ENCODE data around the gene CLDN15. TPM values are rescaled to one million over a fixed set of nuclear protein-coding genes. Genes with fewer than 3 reads are reported as not detected.

Gene CLDN15
- total and polyA plus RNA-seq, 2 donors (not counting 1 experiment from before 2014, with no cell fraction given) = 1.6 to 3.1 TPM

GRCh38 chr7:101216860-101217387, 20.7 kb downstream of the CLDN15 start:
- Histone ChIP-seq H3K4me1 (ENCODE audit: control insufficient read depth, extremely low read depth, insufficient read depth, low read length) (peaks cover 10% of the 10 kb centered on the region), H3K27me3 (ENCODE audit: control insufficient read depth, insufficient read depth, low read length) (no peaks in the 10 kb centered on the region), H4K20me1 (ENCODE audit: control insufficient read depth, extremely low read depth, insufficient read depth, low read length) (no peaks in the 10 kb centered on the region), H3K36me3 (ENCODE audit: control insufficient read depth, insufficient read depth, low read length) (peaks cover 16% of the 10 kb centered on the region), H3K27ac (ENCODE audit: insufficient read depth, low read length) (peak overlapping the region; percentile 98), H3K9ac (ENCODE audit: insufficient read depth, low read length) (peak overlapping the region; percentile 82), H3K4me3 (replicated peaks in 1 of 4; ENCODE audit: control extremely low read depth in 1 of 4, insufficient read depth in 1 of 4, low read depth in 3 of 4, low read length in 4 of 4) (peak overlapping the region; percentile 88 to 98 (median 94)), H2AFZ (ENCODE audit: low read length) (peak overlapping the region; percentile 61), H3K79me2 (ENCODE audit: control insufficient read depth, insufficient read depth, low read length) (peaks cover 33% of the 10 kb centered on the region), H3K9me3 (ENCODE audit: control insufficient read depth, insufficient read depth, low read depth, low read length) (no peaks in the 10 kb centered on the region), H3K4me2 (ENCODE audit: extremely low read depth, insufficient read depth, low read length) (peak overlapping the region; percentile 97)
- no peak for TF ChIP-seq EZH2 (IDR thresholded peaks at IDR 0.05; ENCODE audit: low read length, missing control alignments)
- TF ChIP-seq CTCF (conservative IDR thresholded peaks at IDR 0.05 in 1 of 2, IDR thresholded peaks at IDR 0.05 in 1 of 2; ENCODE audit: low read depth in 1 of 2, low read length in 2 of 2) = peak in 1 of 2 donors; percentile 7
- DNase-seq (ENCODE audit: low read depth in 2 of 2) = peak in 1 of 2 donors; percentile 34

GRCh38 chr7:101216001-101216859, 21.4 kb downstream of the CLDN15 start:
- no peak for TF ChIP-seq EZH2 (IDR thresholded peaks at IDR 0.05; ENCODE audit: low read length, missing control alignments)
- TF ChIP-seq CTCF (conservative IDR thresholded peaks at IDR 0.05 in 1 of 2, IDR thresholded peaks at IDR 0.05 in 1 of 2; ENCODE audit: low read depth in 1 of 2, low read length in 2 of 2) = no peak
- Histone ChIP-seq H2AFZ (ENCODE audit: low read length) (peak overlapping the region; percentile 61), H3K27me3 (ENCODE audit: control insufficient read depth, insufficient read depth, low read length) (no peaks in the 10 kb centered on the region), H3K9ac (ENCODE audit: insufficient read depth, low read length) (peak overlapping the region; percentile 82), H3K4me2 (ENCODE audit: extremely low read depth, insufficient read depth, low read length) (peak overlapping the region; percentile 97), H3K4me1 (ENCODE audit: control insufficient read depth, extremely low read depth, insufficient read depth, low read length) (peaks cover 10% of the 10 kb centered on the region), H3K9me3 (ENCODE audit: control insufficient read depth, insufficient read depth, low read depth, low read length) (no peaks in the 10 kb centered on the region), H4K20me1 (ENCODE audit: control insufficient read depth, extremely low read depth, insufficient read depth, low read length) (no peaks in the 10 kb centered on the region), H3K36me3 (ENCODE audit: control insufficient read depth, insufficient read depth, low read length) (peaks cover 18% of the 10 kb centered on the region), H3K27ac (ENCODE audit: insufficient read depth, low read length) (peak overlapping the region; percentile 98), H3K79me2 (ENCODE audit: control insufficient read depth, insufficient read depth, low read length) (peaks cover 29% of the 10 kb centered on the region), H3K4me3 (replicated peaks in 1 of 4; ENCODE audit: control extremely low read depth in 1 of 4, insufficient read depth in 1 of 4, low read depth in 3 of 4, low read length in 4 of 4) (peak overlapping the region; percentile 88 to 98 (median 94))
- no peak for DNase-seq (ENCODE audit: low read depth in 2 of 2)

- TF ChIP-seq EZH2 (IDR thresholded peaks at IDR 0.05; ENCODE audit: low read length, missing control alignments) (no peak), CTCF (conservative IDR thresholded peaks at IDR 0.05 in 1 of 2, IDR thresholded peaks at IDR 0.05 in 1 of 2; ENCODE audit: low read depth in 1 of 2, low read length in 2 of 2) (no peak)
- Histone ChIP-seq H3K27me3 (ENCODE audit: control insufficient read depth, insufficient read depth, low read length) (no peaks in the 10 kb centered on the region), H3K9me3 (ENCODE audit: control insufficient read depth, insufficient read depth, low read depth, low read length) (no peaks in the 10 kb centered on the region), H4K20me1 (ENCODE audit: control insufficient read depth, extremely low read depth, insufficient read depth, low read length) (no peaks in the 10 kb centered on the region), H2AFZ (ENCODE audit: low read length) (no peak overlapping the region), H3K4me2 (ENCODE audit: extremely low read depth, insufficient read depth, low read length) (no peak overlapping the region), H3K27ac (ENCODE audit: insufficient read depth, low read length) (no peak overlapping the region), H3K9ac (ENCODE audit: insufficient read depth, low read length) (no peak overlapping the region), H3K4me1 (ENCODE audit: control insufficient read depth, extremely low read depth, insufficient read depth, low read length) (peaks cover 10% of the 10 kb centered on the region), H3K4me3 (replicated peaks in 1 of 4; ENCODE audit: control extremely low read depth in 1 of 4, insufficient read depth in 1 of 4, low read depth in 3 of 4, low read length in 4 of 4) (no peak overlapping the region), H3K36me3 (ENCODE audit: control insufficient read depth, insufficient read depth, low read length) (peaks cover 29% of the 10 kb centered on the region), H3K79me2 (ENCODE audit: control insufficient read depth, insufficient read depth, low read length) (peaks cover 16% of the 10 kb centered on the region)
- no peak for DNase-seq (ENCODE audit: low read depth in 2 of 2)
Observed at GRCh38 chr7:101212014-101212413, 25.6 kb downstream of the CLDN15 start.

Data from fibroblast of lung (primary cell).